Dedifferentiated amniotic fluid mesenchymal stem cell (primary cell): ENCODE results near the gene CACNA2D3.

Source experiments
- DNase-seq: peaks from one replicate; pipeline ENCODE4 v3.0.0-alpha.2; 2016; ENCODE audit errors: extremely low spot score

CACNA2D3 gene

DNA sequence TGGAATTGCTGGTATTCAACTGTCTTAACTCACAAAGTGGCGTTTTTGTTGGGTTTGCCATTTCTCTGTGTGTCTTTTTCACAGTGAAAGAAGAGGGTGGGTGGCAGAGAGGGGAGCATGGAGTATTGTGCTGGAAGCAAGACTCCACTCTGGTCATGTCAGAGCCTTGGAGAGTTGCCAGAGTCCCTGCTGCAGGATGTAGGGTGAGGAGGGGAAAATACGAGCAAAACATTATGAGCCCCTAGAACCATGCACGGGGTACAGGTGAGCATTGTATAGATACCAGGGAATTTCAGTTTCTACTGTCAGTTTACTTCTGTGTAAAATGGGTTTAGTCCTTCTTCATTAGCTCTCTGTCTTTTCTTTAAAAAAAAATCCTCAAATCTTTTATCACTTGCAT, 249.9 kb downstream of the CACNA2D3 start:
- DNase-seq = no peak

DNA sequence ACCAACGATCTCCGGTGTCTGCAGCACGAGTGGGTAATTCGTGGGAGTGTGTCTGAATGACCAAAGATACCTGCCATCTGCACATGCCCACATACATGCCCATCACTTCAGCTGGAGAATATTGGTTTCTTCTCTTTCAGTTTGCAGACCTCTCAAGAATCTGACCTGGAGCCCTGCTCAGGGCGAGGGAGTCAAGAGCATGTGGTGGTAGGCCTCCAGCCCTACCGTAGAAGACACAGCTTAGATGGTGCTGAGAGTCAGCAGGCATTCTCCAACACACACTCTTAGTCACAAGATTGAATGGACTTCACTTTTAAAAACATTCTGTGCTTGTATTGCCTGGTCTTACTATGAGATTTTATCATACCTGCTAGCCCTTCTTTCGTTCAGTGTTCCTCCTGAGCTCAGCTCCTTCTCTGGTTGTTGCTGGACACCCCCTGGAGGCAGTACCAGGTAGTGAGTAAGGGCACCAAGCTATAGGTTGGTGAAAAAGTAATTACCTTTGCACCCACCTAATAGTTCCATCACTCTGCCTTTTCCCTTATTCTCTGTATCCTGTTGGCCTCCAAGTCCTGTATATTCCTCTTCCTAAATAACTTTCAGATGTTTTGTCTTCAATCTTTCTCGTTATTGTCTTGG, 252.0 kb downstream of the CACNA2D3 start:
- no peak for DNase-seq

DNA sequence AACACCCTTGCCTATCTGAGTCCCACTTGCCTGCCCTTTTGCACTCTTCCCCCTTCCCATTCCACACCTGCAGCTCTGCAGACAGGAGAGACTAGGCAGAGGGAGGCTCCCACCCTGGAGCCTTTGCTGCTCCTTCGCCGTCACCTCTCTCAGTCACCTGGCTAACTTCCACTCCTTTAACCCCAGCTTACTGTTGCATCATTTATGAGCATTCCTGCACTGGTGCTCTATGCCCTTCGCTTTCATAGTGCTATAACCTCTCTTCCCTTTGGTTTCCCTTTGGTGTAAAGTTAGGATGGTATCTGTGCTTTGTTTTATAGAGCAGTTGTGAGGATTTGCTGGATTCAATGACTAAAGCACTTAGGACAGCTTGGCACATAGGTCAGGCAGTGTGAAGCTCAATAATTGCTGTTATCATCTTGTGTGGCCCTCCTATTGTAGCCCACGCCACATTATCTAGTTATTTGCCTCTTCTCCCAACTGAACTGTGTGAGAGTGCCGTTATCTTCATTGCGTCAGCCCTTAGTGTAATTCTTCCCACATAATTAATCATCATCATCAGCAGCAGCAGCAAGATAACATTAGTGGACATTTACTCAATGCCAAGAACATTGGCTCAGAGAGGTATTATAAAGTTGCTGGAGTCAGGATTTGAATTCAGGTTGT, 253.9 kb downstream of the CACNA2D3 start:
- DNase-seq = no peak

DNA sequence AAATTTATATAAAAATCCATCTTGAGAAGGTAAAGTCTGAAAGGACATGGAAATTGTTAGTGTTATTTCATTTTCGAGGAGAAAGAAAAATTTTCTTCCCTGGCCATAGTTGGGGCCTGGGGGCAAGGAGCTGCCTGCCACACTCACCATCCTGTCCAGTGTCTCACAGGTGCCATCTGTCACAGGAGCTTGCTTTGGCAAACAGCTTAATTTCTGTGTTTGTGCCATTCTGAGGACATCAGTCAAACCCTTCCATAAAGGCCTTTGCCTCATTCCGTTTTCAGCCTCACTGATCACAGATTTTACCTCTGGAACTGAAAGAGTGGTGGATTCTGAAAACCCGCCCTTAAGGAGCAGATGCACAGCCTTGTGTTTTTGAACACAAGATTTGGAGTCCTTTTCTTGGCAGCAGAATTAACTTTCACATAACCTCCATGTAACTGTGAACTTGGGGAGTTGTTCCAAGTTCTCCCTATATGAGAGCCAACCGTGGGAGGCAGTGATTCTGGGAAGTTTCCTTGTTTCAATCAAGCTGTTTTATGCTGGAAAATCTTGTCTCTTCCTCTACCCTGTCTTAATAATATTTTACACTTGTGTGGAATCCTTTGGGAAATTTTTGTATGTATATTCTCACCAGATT, 254.7 kb downstream of the CACNA2D3 start:
- DNase-seq = no peak

DNA sequence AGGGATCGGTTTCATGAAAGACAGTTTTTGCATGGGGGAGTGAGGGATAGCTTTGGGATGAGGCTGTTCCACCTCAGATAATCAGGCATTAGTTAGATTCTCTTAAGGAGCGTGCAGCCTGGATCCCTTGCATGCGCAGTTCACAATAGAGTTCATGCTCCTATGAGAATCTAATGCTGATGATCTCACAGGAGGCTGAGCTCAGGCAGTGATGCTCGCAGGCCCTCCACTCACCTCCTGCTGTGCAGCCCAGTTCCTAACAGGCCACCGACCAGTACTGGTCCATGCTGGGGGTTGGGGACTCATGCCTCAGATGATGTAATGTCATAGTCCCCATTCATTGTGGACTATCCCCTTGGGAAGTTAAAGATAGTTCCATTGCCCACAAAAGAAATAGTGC, 255.8 kb downstream of the CACNA2D3 start:
- no peak for DNase-seq

DNA sequence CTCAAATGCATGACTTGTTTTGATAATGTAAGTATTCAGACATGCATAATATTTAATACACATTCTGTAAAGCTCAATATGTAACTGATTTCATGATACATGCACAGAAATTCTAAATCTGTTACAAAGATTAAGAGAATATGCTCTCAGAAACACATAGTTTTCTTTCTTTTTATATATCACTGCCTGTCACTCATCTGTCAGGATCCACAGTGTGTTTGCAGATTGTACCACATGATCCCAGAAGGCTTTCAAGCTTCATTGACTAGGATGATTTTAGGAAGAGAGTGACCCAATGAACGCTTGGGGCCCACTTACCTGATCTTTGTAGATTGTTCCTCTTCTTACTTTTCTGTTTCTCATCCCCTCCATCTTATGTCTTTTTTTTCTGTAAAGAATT, 261.9 kb downstream of the CACNA2D3 start:
- DNase-seq = no peak

DNA sequence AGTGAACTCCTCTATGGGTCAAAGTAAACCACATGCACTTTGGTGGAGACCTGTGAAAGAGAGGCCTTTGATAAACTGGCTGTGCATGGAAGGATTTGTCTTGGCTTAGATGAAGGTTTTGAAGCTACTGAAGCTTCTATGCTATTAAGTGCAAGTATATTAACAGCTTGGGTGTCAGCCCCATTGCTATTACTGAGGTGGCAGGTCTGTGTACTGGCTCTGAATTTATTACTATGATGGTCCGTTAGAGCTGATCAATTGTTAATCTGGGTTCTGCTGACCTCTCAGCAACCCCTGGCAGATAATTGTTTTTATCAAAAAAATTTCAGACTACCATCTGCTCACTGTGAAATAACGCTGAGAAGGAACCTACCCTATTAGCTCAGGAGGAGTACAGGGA, 268.2 kb downstream of the CACNA2D3 start:
- no peak for DNase-seq

DNA sequence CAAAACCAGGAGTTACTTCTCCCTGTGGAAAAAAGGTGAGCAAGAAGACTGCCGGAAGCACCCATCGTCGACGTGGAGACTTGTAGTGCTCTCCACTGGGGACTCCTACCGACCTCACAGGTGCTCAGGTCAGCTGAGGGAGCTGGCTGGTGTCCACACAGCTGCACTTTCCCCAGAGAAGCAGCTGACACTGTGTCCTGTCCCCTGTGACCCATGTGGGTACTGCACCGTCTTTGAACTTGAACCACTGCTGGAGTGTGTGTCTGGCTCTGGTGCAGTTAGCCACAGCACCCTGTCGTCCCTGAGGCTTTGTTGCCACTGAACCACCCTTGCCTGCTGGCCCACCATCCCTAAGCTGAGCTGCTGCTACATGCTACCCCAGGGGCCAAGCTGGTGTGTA, 270.8 kb downstream of the CACNA2D3 start:
- DNase-seq = no peak

DNA sequence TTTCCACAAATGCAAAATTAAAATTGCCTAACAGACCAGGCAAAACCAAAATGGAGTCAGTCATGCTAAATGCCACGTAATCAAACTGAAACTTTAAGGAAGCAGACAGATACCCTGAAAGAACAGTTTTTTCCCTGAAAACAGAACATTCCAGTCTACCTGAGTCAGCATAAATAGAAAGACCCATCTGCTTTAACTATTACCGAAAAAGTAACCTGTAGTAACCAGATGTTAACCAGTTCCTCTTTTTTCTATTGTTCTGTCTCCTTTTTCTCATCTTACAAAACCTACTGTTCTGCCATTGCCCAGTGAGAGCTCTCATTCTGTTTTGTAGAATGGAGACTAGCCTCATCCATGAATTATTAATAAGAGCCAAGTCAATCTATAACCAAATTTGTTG, 286.0 kb downstream of the CACNA2D3 start:
- no peak for DNase-seq

DNA sequence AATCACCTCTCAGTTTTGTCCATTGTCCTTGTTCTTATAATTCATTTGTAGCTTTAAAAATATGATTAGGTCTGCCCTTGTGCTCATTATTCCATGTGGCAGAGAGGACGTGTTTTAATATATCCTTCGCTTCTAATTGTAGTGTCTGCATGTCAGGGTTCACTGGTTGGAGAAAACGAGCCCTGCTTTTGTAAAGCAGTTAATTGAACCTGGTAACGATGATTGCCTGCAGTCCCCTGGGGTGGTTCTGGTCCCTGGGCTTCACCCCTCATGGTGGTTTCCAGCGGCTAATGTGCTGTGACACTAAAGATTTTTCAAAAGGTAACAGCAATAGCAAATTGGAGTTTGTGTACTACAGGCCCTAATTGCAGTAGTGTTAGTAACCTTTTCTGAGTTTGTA, 299.6 kb downstream of the CACNA2D3 start:
- no peak for DNase-seq

DNA sequence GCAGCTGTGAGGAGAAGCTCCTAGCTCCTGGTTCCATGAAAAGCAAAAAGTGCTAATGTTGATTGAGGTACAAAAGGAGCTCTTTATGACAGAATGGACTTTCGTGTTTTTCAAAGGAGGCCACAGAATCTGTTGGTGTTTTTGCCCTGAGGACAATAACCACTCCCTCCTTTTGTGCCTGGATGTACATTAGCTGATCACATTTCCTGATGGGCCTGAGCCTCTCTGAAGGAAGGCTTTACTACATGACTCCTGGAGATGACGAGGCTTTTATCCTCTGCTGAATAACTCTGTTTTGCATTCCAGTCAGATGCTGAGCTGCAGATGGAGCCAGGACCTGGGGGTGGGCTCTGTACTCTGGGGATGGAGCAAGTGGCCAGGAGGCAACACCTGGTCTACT, 301.9 kb downstream of the CACNA2D3 start:
- DNase-seq = no peak

DNA sequence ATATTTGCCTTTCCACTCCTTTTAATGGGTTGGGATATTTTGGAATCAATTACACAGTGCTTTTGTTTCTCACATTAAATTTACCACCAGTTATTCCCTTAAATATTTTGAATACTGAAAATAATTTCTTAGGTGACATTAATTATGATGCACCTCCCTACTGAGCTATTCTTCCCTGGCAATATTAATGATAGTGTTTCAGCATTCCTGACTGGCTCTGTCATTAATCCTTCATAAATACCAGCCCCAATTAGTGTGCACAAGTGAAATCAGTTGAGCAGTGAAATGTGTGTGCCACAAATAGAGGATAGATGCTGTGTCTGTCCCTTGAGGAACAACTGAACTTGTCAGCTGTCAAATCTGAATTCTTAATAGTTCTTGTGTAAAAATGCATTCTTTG, 304.0 kb downstream of the CACNA2D3 start:
- DNase-seq = no peak

DNA sequence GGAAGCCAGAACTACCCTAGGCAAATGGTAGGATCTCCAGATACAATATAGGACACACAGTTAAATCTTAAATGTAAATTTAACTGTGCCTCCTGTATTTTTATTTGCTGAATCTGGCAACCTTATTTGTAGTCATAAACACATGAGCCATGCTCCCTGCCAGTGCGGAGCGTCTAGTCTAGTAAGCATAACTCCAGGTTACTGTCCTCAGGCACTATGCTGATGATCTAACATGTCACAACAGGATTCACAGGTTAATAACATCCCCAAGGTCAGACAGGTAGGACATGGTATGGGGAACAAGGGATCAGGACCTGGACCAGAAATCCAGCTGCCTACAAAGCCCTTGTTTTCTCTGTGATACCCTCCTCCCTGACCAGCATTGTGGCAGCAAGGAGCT, 305.1 kb downstream of the CACNA2D3 start:
- no peak for DNase-seq

DNA sequence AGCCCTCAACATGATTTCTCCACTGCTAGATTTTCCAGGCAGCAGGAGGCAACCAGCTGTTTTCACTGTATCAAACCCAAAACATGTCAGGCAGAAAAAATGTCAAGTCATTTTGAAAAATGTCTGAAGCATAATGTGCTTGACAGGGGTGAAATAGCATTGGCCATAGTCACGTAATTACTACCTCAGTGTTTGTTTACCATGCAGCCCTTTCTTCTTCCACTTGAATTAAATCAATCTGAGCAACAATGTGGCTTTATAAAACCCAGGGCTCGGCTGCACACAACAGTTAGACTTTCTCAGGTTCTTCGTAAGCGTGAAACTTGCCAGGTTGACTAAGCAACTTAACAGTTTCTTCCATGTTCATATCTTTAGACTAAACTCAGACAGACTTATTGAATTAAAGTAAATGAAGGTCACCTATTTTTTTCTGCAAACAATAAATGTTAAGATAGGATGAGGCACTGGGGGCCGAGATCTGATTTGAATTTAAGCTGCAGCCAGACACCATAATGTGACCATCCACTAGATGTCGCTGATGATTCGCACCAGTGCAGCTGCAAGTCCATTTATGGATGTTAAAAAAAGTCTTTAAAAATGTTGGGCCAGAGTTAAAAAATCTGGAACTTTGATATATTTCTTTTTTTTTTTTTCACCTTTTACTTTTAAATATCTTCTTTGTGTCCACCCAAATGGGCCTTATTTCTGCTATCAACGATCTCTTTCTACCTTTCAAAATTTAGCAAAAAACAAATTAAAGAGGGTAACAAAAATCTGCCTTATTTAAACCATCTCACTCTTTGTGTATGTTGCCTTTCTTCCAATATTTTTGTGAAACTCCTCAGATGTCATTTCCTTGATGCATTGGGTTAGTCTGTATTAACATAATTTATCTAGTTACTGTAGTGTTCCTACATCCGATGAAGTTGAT, 305.9 kb downstream of the CACNA2D3 start:
- DNase-seq = peak; percentile 90

DNA sequence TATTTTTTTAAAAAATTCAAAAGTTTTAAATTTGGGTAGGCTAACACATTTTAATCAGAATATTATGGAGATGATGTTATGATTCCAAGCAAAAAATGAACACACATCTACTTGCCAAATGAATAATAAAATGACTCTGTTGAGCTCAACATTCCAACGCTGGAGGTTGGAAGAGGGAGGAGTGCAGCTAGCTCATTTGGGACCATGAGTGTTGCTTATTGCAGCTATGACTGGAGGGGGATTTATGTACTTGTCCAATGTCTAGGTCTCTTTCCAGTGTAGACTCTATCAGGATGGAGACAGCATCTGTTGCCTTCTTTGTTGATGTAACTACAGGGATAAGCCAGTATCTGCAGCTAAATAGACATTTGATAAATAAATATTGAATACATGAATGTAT, 310.6 kb downstream of the CACNA2D3 start:
- DNase-seq = no peak

DNA sequence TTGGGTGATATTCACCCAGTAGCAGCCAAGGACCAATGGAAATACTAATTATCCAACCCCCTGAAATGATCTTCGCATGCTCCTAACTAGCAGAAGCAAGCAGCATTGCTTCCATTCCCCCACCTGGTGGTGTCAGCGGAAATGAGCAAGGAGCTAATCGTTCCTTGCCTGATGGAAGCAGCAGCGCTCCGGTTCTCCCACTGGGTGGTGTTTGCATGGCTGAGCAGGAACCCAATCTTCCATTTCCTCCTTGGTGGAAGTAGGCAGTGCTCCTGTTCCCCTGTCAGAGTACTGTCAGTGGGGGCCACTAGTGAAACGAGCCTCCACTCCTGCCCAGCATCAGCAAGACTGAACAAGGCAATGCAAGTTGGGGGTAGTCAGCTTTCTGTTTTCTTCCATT, 311.5 kb downstream of the CACNA2D3 start:
- no peak for DNase-seq

DNA sequence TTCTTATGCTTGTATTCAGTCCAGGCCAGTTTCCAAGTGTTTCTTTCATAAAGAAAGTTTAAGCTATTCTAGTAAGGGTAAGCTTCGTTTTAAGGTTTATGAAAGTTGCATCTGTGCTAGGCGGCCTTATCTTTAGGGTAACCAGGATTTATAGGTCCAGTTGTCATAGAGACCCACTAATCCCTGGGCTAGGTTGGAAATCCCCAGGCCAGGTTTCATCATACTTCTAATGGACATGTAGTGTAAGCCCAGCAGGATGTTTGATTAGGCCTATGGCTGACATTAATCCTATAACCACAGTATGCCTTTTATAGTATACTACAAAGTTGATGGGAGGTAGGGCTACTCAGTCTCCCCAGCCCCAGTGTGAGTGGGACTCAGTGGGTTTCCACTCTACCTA, 312.4 kb downstream of the CACNA2D3 start:
- DNase-seq = no peak

DNA sequence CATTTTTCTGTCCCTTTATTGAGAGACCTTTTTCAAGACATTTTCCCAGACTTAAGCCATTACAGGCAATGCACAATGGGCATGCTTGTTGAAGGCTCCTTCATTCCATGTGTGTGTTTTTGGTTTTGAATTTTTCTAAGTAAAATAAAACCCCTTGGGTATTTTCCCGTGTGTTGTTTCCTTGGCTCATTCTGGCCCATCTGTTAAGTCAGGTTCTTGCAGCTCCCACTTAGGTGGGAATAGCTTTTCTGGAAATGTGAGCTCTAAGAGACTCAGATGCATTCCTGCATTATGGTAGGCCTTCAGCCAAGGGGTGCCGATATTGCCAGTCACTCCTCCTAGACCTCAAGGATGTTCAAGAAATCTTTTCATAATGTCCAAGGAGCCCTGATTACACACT, 314.9 kb downstream of the CACNA2D3 start:
- DNase-seq = no peak

DNA sequence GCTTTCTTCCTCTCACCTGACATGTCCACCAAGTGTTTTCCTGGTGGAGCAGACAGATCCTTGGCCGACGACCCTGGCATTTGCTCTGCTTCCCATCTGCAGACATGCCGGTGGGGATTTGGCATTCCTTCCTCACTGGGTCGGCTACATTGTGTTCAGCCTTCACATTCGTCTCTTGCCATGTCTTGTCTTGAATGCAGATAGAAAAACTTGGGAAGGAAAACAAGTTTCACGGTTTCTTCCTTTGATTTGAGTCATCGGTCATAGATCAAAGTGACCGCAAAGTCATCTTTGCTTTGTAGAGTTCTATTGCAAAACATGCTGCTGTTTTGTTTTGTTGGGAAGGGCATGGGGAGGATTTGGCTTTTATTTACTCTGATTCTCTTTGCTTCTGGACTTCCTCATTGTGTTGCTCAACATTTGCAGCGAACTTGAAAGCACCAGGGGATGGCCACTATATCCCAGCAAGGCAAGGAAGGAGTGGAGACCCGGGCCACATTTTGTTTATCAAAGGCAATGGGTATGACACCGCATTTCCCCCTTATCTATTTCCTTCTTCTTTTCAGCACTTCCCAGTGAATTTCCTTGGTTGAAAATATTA, 321.3 kb downstream of the CACNA2D3 start:
- DNase-seq = no peak

DNA sequence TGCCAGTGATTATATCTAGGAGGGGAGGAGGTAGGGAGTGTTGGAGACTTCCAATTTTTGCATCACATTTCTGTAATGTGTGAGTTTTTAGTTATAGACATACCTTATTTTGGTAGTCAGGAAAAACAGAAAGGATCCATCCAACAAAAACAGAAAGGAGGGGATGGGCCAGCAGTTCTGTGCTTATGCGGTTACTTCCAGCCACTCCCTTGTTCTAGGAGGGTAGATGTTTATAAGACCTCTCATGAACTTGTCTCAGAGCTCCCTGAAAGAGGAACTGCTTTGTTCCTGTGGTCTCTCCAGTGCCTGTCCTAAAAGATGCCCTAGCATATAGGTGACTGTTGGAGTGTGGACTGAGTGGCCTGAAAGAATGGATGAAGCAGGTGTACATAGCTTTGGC, 323.3 kb downstream of the CACNA2D3 start:
- no peak for DNase-seq

DNA sequence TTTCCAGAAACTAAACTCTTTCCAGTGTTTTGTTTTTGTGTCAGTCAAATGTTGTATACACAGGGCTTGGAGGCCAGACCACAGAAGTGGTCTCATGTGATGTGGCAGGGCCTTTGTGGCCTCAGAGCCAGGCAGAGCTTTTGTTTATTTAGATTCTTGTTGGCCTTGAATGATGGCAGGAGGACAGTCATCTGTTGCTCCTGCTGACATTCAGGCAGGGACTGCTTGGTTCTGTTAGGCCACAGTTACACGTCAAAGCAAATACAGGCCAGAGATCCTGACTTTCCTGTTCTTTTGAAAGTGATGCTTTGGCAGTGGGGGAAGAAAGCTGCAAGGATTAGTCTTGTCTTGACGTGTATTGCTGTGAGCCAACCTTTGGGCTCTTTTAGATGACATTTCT, 325.1 kb downstream of the CACNA2D3 start:
- DNase-seq = no peak

DNA sequence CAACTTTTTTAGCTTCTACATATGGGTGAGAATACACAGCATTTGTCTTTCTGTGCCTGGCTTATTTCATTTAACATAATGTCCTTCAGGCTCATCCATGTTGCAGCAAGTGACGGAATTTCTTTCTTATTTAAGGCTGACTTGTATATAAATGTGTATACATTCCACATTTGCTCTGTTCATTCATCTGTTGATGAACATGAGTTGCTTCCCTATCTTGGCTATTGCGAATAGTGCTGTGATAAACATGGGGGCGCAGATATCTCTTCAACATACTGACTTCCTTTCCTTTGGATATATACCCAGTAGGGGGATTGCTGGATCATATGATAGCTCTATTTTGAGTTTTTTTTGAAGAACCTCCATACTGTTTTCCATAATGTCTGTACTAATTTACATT, 332.5 kb downstream of the CACNA2D3 start:
- DNase-seq = no peak
